HEK293T (cell line): ENCODE results near the gene DCAF5.
"Not testable (repeated sequence)": the region's sequence is repeated elsewhere in the genome, so short reads cannot be mapped to it uniquely, and the experiment has no call there.

Source experiments
- CTCF ChIA-PET: fragments of 350-600 bp; formaldehyde crosslinking; extraction: SDS; loops from one replicate; lab custom pipeline; 2021; ENCODE audit warnings: antibody characterized with exemption, inconsistent platforms; lab: Yijun Ruan, JAX
- POLR2A ChIA-PET: fragments of 350-600 bp; formaldehyde crosslinking; extraction: SDS; loops from one replicate; lab custom pipeline; 2020; ENCODE audit warnings: antibody characterized with exemption, inconsistent platforms; lab: Yijun Ruan, JAX
- DNase-seq: peaks from one replicate; pipeline ENCODE4 v3.0.0; 2012; ENCODE audit warnings: mixed read lengths; ENCODE audit errors: extremely low spot score
- ARNT ChIP-seq: fragments of 450-650 bp; IDR thresholded peaks from 2 replicates; pipeline ENCODE4 v1.6.1; 2017; ENCODE audit warnings: mild to moderate bottlenecking
- BHLHE40 ChIP-seq: fragments of 450-650 bp; IDR thresholded peaks from 2 replicates; pipeline ENCODE4 v1.6.1; 2016; ENCODE audit warnings: mild to moderate bottlenecking, moderate library complexity, borderline replicate concordance
- CTBP1 ChIP-seq: fragments of 450-650 bp; IDR thresholded peaks from 2 replicates; pipeline ENCODE4 v1.6.1; 2016; ENCODE audit warnings: borderline replicate concordance
- ELF4 ChIP-seq: fragments of 450-650 bp; IDR thresholded peaks from 2 replicates; pipeline ENCODE4 v1.6.1; 2017; ENCODE audit warnings: antibody characterized with exemption
- FOXA1 ChIP-seq: fragments of 450-650 bp; IDR thresholded peaks from 2 replicates; pipeline ENCODE4 v1.6.1; 2016; ENCODE audit warnings: mild to moderate bottlenecking
- FOXK2 ChIP-seq: fragments of 450-650 bp; IDR thresholded peaks from 2 replicates; pipeline ENCODE4 v1.6.1; 2016; ENCODE audit warnings: mild to moderate bottlenecking
- FOXM1 ChIP-seq: fragments of 450-650 bp; IDR thresholded peaks from 2 replicates; pipeline ENCODE4 v1.6.1; 2017; ENCODE audit warnings: mild to moderate bottlenecking, borderline replicate concordance
- HDGF ChIP-seq: fragments of 450-650 bp; IDR thresholded peaks from 2 replicates; pipeline ENCODE4 v1.6.1; 2017; ENCODE audit warnings: antibody characterized with exemption, borderline replicate concordance
- L3MBTL2 ChIP-seq: fragments of 450-650 bp; conservative IDR thresholded peaks from 2 replicates; pipeline ENCODE4 v1.6.1; 2016; ENCODE audit warnings: mild to moderate bottlenecking
- LEF1 ChIP-seq: fragments of 450-650 bp; IDR thresholded peaks from 2 replicates; pipeline ENCODE4 v1.6.1; 2017; ENCODE audit warnings: mild to moderate bottlenecking, borderline replicate concordance
- NFRKB ChIP-seq: fragments of 450-650 bp; IDR thresholded peaks from 2 replicates; pipeline ENCODE4 v1.6.1; 2016; ENCODE audit warnings: mild to moderate bottlenecking, moderate library complexity
- PKNOX1 ChIP-seq: fragments of 450-650 bp; IDR thresholded peaks from 2 replicates; pipeline ENCODE4 v1.6.1; 2016
- SP1 ChIP-seq: fragments of 450-650 bp; IDR thresholded peaks from 2 replicates; pipeline ENCODE4 v1.6.1; 2017
- SUZ12 ChIP-seq: fragments of 450-650 bp; IDR thresholded peaks from 2 replicates; pipeline ENCODE4 v1.6.1; 2016; ENCODE audit warnings: mild to moderate bottlenecking
- TARDBP ChIP-seq: fragments of 450-650 bp; IDR thresholded peaks from 2 replicates; pipeline ENCODE4 v1.6.1; 2016
- ZNF384 ChIP-seq: fragments of 450-650 bp; IDR thresholded peaks from 2 replicates; pipeline ENCODE4 v1.6.1; 2016

DCAF5 gene

GRCh38 chr14:69079747-69080146 is 73.2 kb downstream of the DCAF5 start:
- ChIA-PET POLR2A (no interaction called here), CTCF (no interaction called here)
- DNase-seq, result no peak
- TF ChIP-seq TARDBP (no peak), FOXA1 (no peak), L3MBTL2 (no peak), SUZ12 (no peak), LEF1 (no peak), PKNOX1 (no peak), ARNT (no peak), CTBP1 (no peak), FOXK2 (no peak), HDGF (no peak), NFRKB (no peak), ELF4 (no peak), FOXM1 (no peak)

- TF ChIP-seq ELF4, result no peak
- TF ChIP-seq SUZ12, result no peak
- TF ChIP-seq ZNF384, result no peak
- no peak for TF ChIP-seq PKNOX1
- no peak for TF ChIP-seq FOXA1
- no peak for TF ChIP-seq CTBP1
- no peak for TF ChIP-seq FOXM1
- ChIA-PET CTCF (no interaction called here), POLR2A (no interaction called here)
- DNase-seq, result no peak
Observed at GRCh38 chr14:69079188-69079742, 73.7 kb downstream of the DCAF5 start.

- CTCF ChIA-PET, result no interaction called here
- no peak for TF ChIP-seq FOXM1
- no peak for TF ChIP-seq FOXA1
- TF ChIP-seq ARNT, result no peak
- TF ChIP-seq ELF4, result no peak
- TF ChIP-seq TARDBP, result no peak
- TF ChIP-seq BHLHE40, result no peak
- TF ChIP-seq PKNOX1, result no peak
- TF ChIP-seq SUZ12, result no peak
- DNase-seq, result no peak
- POLR2A ChIA-PET, result no interaction called here
Observed at GRCh38 chr14:69077841-69078240, 75.1 kb downstream of the DCAF5 start.

- POLR2A ChIA-PET, CTCF ChIA-PET, DNase-seq: not testable (repeated sequence)
Observed at GRCh38 chr14:69077185-69077584, 75.7 kb downstream of the DCAF5 start.

GRCh38 chr14:69076341-69076740 is 76.6 kb downstream of the DCAF5 start:
- POLR2A ChIA-PET, result no interaction called here
- CTCF ChIA-PET, result no interaction called here

GRCh38 chr14:69073915-69074314 is 79.0 kb downstream of the DCAF5 start:
- ChIA-PET POLR2A (no interaction called here), CTCF (interaction anchor here (0.9 kb wide), 1 partner anchor 163 kb away, joined by 3 read pairs; no protein-coding TSS in a partner anchor)
- TF ChIP-seq L3MBTL2, result no peak
- no peak for TF ChIP-seq TARDBP
- TF ChIP-seq BHLHE40, result no peak
- no peak for TF ChIP-seq FOXA1
- DNase-seq, result no peak

More at GRCh38 chr14:69076341-69076740, 76.6 kb downstream of the DCAF5 start:
- TF ChIP-seq NFRKB (no peak), CTBP1 (no peak), SUZ12 (no peak), ELF4 (no peak), L3MBTL2 (no peak), FOXK2 (no peak), FOXM1 (no peak), ARNT (no peak), FOXA1 (no peak), ZNF384 (no peak), PKNOX1 (no peak), BHLHE40 (no peak), SP1 (no peak)
- no peak for DNase-seq

GRCh38 chr14:69073429-69073828 is 79.5 kb downstream of the DCAF5 start:
- CTCF ChIA-PET, result interaction anchor here (0.9 kb wide), 1 partner anchor 162 kb away, joined by 3 read pairs; no protein-coding TSS in a partner anchor
- POLR2A ChIA-PET, result no interaction called here
- DNase-seq, result no peak
- no peak for TF ChIP-seq HDGF
- no peak for TF ChIP-seq FOXA1
- TF ChIP-seq ZNF384, result no peak
- no peak for TF ChIP-seq PKNOX1
- no peak for TF ChIP-seq SUZ12
- no peak for TF ChIP-seq CTBP1
- TF ChIP-seq FOXM1, result no peak
- no peak for TF ChIP-seq LEF1
- TF ChIP-seq FOXK2, result no peak
- TF ChIP-seq TARDBP, result no peak
- TF ChIP-seq NFRKB, result no peak
- no peak for TF ChIP-seq BHLHE40
- no peak for TF ChIP-seq ELF4
- TF ChIP-seq L3MBTL2, result no peak
- TF ChIP-seq ARNT, result no peak
- no peak for TF ChIP-seq SP1
